HG03066 (cell line): ENCODE data around the gene ANKRD11.
"Not testable (repeated sequence)": the region's sequence is repeated elsewhere in the genome, so short reads cannot be mapped to it uniquely, and the experiment has no call there.

Experiments
- ATAC-seq: cut with Tn5 transposase; IDR thresholded peaks from one replicate; pipeline ENCODE4 v1.9.1; 2021; ENCODE audit warnings: low read depth; ENCODE audit not compliant: unreplicated experiment

ANKRD11 gene

DNA sequence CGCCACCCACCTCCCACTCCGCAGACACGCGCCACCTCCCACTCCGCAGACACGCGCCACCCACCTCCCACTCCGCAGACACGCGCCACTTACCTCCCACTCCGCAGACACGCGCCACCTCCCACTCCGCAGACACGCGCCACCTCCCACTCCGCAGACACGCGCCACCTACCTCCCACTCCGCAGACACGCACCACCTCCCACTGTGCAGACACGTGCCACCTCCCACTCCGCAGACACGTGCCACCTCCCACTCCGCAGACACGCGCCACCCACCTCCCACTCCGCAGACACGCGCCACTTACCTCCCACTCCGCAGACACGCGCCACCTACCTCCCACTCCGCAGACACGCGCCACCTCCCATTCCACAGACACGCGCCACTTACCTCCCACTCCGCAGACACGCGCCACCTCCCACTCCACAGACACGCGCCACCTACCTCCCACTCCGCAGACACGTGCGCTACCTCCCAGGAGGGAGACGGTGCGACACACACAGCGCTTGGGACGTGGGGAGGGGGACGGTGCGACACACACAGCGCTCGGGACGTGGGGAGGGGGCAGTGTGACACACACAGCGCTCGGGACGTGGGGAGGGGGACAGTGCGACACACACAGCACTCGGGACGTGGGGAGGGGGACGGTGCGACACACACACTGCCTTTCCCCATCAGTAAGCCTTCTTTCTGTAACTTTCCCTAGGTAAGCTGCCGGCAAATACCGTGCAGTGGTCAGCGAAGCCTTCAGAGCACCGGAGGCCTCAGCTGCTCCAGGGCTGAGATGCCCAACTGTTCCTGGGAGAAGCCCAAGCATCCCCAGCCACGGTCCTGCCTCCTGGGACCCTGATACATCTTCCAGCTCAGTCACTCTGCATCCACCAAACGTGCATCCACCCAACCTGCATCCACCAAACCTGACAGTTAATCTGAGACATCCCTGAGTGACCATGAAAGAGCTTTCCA is 183.6 kb downstream of the ANKRD11 start:
- not testable (repeated sequence) for ATAC-seq

DNA sequence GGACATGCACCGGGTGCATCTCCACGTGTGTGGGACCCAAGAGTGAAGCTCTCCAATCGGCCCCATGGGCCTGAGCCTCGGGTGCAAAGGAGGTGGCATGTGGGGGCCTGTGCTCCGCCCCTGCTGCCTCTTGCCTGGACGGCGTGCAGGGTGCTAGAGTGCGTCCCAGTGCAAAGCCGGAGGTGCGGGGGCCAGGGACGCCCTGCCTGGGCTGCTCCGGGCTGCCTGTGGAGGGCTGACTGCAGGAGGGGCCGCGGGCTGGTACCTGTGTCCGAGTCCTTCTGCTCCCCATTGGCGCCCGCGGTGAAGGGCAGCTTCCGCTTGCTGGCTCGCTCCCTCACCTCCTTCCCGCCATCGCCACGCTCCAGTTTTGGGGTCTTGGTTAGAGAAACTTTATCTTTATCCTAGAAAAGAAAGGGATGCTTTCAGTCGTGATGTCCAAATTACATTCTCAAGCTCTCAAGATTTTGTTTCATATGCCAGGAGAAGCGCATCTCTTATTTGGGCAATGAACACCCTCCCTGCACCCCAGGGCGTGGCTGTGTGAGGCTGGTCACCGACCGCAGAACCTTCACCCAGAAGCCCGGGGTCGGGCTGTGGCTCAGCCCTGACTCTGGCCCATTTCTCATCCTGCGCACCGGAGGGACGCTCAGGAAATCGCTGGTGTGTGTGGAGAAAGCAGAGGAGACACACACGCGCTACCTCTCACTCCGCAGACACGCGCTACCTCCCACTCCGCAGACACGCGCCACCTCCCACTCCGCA is 185.2 kb downstream of the ANKRD11 start:
- ATAC-seq: no peak

DNA sequence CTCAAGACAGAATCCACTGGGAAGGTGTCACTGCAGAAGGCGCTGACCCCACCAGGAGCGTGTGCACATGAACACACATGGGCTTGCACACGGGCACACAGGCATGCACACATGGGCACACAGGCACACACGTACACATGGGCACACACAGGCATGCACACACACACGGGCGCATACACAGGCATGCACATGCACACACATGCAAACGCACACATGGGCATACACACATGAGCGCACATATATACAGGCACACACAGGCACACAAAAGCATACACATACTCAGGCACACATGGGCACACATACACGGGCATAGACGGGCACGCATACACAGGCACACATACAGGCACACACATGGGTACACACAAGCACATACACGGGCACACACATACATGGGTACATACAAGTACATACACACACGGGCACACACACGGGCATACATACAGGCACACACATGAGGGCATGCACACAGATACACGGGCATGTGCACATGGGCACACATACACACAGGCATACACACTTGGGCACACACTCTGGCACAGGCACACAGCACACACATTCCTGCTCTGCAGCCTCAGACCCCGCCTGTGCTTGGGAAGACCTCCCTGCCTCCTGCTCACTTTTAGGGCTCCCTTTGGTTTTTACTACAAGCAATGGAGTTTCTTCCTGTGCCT is 186.0 kb downstream of the ANKRD11 start:
- no peak for ATAC-seq

DNA sequence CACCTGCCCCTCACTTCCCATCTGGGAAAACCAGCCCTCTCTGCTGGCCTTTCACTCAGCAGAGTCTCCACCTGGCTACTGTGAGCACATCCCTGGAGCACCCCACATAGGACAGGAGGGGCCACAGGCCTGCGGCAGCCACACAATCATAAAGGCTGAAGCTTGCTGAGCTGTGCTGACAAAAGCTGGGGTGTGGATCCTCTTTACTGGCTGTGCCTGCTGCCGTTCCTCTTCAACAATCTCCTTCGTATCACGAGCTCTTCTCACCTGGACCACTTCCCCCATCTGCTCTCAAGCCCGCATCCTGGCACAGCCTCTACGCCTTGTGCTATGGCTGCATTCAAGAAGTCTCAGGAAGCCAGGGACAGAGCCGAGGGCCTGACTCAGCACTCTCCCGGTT is 186.7 kb downstream of the ANKRD11 start:
- no peak for ATAC-seq

DNA sequence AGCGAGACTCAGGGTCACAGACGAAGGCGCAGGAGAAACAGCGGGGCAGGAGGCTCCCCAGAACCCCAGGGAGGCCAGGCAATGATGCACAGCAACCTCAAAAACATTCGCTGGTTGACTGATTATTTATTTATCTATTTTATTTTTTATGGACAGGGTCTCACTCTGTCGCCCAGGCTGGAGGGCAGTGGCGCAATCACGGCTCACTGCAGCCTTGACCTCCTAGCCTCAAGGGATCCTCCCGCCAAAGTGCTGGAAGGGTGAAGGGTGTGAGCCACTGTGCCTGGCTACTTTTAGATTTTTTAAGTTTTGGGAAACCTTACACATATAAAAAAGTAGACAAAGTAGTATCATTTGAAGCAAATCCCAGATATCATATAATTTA is 189.4 kb downstream of the ANKRD11 start:
- no peak for ATAC-seq

DNA sequence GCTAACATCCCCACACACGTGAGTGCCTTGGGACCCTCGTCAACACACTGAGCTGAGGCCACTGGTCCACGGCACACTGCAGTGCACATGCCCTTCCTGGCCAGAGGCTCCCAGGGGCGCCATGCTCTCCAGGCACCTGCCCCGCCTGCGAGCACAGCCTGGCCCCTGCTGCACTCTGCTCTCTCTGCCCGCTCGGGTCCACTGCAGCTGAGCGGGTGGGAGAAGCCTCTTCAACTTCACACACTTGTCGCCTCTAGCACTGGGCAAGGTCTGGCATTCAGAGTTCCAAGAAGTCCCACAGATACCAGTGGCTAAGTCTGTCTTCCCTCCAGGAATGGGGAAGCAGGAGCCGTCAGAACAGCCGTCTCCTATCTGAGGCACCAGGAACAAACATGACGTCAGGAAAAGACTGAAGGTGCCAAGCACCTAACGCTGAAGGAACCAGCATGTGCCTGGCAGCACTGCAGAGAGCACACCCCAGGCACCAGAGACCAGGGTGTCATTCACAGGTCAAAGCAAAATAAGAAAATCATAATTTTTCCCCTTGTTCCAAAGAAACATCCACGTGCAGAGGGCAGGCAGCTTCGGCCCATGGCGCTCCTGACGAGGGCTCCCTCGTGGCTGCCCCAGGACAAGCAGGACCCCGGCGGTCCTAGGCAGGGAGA is 189.9 kb downstream of the ANKRD11 start:
- ATAC-seq: no peak

DNA sequence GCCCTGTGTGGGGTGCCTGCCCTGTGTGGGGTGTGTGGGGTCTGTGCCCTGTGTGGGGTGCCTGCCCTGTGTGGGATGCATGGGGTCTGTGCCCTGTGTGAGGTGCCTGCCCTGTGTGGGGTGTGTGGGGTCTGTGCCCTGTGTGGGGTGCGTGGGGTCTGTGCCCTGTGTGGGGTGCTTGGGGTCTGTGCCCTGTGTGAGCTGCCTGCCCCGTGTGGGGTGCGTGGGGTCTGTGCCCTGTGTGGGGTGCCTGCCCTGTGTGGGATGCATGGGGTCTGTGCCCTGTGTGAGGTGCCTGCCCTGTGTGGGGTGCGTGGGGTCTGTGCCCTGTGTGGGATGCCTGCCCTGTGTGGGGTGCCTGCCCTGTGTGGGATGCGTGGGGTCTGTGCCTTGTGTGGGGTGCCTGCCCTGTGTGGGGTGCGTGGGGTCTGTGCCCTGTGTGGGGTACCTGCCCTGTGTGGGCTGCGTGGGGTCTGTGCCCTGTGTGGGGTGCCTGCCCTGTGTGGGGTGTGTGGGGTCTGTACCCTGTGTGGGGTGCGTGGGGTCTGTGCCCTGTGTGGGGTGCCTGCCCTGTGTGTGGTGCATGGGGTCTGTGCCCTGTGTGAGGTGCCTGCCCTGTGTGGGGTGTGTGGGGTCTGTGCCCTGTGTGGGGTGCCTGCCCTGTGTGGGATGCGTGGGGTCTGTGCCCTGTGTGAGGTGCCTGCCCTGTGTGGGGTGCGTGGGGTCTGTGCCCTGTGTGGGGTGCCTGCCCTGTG is 190.8 kb downstream of the ANKRD11 start:
- not testable (repeated sequence) for ATAC-seq

DNA sequence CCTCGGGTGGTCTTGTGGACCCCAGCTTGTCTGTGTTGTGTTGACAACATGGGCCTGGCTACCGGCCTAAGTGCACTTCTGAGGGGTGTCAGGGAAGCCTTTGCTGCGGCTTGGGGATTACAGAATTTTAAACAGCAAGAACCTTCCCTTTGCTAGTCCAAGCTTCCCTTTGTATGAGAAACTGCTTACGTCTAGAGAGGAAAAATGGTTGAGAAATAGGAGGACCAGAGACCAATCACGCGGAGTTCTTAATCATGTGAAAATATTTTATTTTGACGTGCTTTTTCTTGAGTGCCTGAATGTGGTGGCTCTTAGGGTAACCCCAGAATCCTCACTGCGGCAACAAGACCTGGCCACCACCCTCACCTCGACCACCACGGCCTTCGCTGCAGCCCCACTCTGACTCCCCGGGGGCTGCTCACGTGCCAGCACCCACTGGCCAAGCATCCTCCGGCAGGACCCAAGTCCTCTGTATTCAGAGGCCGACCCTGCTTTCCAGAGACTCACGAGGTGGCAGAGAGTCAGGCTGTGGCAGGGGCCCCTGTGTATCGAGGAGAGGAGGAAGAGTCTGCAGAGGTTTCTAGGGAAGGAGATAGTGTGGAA is 191.6 kb downstream of the ANKRD11 start:
- no peak for ATAC-seq

DNA sequence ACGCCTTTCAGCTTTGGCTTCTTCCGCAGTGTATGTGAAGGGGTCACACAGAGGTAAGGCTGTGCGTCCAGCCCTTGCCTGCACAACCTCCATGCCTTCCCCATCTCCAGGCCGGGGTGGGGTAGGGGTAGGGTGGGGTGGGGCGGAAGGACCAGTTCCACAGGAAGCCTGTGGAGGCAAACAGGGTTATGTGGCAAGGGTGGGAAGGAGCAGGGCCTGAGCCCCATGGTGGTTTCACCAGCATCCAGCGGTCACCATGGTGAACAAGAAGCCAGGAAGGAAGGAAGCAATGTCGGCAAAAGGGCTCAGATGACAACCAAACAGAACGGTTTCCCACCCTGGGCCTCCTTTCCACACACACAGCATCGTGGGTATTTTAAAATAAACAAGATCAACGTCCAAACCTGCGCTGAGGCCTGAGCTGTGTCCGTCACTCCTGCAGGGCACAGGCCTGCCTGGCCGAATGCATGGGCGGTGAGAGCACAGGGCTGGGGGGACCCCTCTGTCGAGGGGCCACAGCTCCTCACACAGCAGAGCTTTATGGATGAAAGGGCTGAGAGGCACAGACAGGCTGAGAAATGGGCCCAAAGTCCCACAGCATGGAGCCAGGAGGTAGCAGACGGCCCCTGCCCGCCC is 192.3 kb downstream of the ANKRD11 start:
- ATAC-seq: no peak

DNA sequence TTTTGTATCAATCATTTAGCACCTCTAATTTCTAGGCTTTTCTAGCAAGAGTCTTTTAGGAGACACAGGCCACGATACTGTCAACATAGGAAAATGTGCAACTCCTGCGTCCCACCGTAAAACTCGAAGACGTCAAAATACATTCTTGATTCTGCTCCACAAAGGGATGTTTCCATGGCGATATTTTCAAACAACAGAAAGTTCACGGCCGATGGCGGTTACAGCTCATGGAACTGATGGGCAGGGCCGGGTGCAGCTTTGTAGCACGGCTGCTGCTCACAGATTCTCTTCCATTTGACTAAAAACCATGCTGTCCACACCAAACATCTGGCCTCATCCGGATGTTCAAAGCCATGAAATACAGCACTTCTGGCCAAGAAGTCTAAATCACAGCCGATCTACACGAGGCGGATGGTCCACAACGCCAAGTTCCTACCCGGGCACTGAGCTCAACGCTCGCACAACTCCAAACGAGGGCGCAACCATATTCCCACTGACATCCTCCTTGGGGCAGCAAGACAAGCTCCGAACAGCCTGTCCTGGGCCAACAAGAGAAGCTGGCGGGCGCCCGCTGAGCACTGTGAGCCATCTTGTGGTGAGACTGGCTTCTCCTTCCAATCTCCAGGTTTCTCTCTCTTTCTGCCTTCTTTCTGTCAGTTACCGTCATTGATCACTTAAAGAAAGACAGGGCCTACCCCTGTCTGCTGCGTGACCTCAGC is 193.0 kb downstream of the ANKRD11 start:
- no peak for ATAC-seq

DNA sequence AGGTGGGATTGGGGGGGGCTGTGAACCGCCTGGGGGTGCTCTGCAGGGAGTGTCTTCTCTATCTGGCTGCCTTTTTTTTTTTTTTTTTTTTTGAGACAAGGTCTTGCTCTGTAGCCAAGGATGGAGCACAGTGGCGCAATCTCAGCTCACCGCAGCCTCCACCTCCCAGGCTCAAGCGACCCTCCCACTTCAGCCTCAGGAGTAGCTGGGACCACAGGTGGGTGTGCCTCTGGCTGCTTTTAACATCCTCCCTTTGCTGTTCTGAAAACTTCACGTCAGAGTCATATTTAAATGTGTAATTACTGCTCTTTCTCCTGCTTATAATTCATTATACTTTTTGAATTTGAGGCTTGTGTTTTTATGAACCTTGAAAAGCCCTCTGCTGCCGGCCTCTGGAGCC is 194.4 kb downstream of the ANKRD11 start:
- no peak for ATAC-seq

DNA sequence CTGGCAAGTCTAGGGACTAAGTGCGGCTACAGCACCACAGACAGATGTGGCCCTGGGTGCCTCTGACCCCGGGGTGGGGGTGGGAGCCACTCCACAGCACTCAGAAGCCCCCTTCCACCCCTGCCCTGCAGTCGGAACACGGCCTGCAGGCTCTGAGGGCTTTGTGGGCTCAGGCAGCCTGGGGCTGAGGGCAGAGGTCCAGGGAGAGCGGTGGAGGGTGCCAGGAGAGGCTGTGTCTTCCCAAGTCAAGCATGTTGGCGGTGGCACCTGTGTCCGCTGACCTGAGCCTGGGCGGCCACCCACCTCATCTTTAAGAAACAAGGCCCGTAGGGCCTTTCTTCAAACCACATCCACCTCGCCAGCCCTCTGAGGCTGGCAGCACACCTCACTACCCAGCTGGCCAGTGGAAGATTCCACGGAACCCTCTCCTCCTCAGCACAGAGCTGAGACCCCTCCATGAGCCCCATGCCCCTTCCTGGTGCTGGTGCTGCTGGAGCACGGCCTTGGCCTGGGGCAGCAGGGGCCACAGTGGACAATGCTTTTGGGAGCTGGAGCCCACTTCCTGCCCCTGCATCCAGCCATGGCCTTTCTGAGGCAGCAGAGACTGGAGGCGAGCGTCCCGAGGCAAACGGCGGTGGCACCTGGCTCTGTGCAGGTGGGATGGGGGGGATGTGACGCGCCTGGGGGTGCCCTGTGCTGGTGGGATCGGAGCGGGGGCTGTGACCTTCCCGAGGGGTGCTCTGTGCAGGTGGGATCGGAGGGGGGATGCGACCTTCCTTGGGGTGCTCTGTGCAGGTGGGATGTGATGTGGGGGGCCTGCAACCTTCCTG is 195.1 kb downstream of the ANKRD11 start:
- no peak for ATAC-seq

DNA sequence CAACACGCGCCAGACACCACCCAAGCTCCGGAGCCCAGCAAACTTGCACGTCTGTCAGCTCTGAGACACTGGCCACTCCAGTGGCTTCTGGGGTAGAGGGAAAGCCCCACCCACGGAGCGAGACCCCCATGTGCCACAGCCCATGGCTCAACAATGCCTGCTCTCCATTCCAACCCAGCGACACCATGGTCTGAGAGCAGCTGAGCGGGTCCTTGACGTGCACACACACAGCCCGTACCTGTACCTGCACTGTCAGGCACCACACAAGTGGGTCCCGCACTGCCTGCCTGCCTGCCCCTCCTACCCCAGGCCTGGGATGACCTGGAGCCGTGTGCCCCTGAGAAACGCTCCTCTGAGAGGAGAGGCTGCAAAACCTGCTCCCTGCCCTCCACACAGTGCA is 195.9 kb downstream of the ANKRD11 start:
- no peak for ATAC-seq

DNA sequence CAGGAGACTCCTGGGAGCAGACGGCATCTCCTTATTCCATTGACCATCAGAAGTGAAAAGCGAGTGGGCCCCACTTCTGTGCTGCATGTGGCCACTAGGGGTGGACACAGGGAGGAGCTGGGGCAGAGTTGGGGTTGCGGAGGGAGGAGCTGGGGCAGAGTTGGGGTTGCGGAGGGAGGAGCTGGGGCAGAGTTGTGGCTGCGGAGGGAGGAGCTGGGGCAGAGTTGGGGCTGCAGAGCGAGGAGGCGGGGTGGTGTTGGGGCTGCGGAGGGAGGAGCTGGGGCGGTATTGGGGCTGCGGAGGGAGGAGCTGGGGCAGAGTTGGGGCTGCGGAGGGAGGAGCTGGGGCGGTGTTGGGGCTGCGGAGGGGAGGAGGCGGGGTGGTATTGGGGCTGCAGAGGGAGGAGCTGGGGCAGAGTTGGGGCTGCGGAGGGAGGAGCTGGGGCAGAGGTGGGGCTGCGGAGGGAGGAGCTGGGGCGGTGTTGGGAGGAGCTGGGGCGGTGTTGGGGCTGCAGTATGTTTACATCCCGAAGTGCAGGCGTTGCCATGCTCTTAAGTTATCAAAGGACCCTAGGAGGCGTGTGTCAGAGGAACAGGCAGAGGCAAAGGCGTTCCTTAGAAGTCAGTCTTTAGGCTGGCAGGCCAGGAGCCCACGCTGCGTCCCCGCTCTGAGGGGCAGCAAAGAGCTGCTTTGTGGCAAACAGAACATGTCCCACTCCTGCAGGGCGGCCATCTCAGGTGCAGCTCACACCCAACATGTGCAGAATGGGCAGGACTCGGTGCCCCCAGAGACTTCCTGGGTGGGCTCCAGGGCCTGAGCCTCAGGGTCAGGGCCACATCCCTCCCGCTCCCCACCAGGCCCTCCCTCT is 196.9 kb downstream of the ANKRD11 start:
- no peak for ATAC-seq

DNA sequence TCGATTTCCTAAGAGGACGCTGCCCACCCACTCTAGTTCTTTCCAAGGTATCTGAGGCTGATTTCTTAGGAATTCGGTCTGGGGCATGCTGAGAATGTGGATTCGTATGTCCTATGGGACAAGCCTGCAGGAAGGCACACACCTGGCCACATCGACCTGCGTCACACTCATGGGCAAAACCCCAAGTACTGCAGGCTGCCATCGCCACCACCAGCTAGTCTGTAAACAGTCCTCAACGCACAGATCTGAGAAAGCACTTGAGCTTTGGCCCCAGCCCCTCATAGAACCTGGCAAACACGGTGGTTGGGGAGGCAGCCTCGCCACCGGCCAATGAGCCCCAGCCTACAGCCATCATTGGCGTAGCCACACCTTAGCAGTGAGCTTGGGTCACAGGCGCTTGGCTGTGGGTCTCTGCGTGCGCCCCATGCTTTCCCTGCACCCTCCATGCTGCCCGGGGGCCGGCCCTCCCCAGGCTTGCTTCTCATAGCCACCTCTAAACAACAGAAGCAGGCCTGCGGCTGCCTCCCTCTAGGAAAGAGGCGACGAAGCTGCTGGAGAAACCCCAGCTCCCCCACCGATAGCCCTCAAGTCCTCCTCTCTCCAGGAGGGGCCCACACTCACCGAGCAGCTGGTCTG is 197.8 kb downstream of the ANKRD11 start:
- ATAC-seq: no peak

DNA sequence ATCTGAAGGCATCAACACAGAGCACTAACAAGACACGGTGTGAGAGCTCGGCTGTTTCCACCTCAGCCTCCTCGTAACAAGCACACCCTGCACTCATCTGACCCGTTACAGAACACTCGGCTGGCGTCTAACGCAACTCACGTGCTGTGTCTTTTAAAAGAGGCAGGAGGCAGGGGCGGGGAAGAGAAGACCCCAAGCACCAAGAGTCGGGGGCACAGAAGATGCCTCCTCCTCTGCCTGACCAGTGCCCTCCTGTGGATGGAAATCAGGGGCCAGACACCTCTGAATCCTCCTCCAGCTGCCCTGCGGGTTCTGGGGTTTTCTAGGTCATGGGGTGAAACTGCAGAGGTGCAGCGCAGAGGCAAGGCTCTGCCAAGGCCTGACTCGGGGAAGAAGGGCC is 198.6 kb downstream of the ANKRD11 start:
- ATAC-seq: no peak
